ES-I3 (cell line): ENCODE data around the gene DGKB.

Source experiments
- H3K36me3 ChIP-seq: 2 replicates; pipeline ENCODE4 v1.6.1; 2013; ENCODE audit warnings: mild to moderate bottlenecking, low read length, control low read depth, moderate library complexity; ENCODE audit not compliant: insufficient read depth
- H3K4me1 ChIP-seq: 2 replicates; pipeline ENCODE4 v1.6.1; 2013; ENCODE audit warnings: mild to moderate bottlenecking, control low read depth, low read length; ENCODE audit not compliant: insufficient read depth
- H3K9ac ChIP-seq: 2 replicates; pipeline ENCODE4 v1.6.1; 2013; ENCODE audit warnings: low read depth, mild to moderate bottlenecking, low read length, moderate library complexity
- H3K9me3 ChIP-seq: 2 replicates; pipeline ENCODE4 v1.6.1; 2013; ENCODE audit warnings: mild to moderate bottlenecking, low read length, moderate library complexity; ENCODE audit not compliant: control insufficient read depth, insufficient read depth

Gene DGKB

GRCh38 chr7:14892961-14893360 lies 9.6 kb downstream of the DGKB start:
- no peaks in the 10 kb centered on the region for H3K4me1 ChIP-seq
- no peaks in the 10 kb centered on the region for H3K36me3 ChIP-seq
- no peak overlapping the region for H3K9ac ChIP-seq
- H3K9me3 ChIP-seq, result no peaks in the 10 kb centered on the region

GRCh38 chr7:14891289-14891688 lies 11.3 kb downstream of the DGKB start:
- H3K9me3 ChIP-seq, result no peaks in the 10 kb centered on the region
- H3K9ac ChIP-seq, result no peak overlapping the region
- H3K4me1 ChIP-seq, result no peaks in the 10 kb centered on the region
- no peaks in the 10 kb centered on the region for H3K36me3 ChIP-seq

GRCh38 chr7:14888962-14889361 lies 13.6 kb downstream of the DGKB start:
- H3K9ac ChIP-seq, result no peak overlapping the region
- H3K9me3 ChIP-seq, result no peaks in the 10 kb centered on the region
- H3K36me3 ChIP-seq, result no peaks in the 10 kb centered on the region
- no peaks in the 10 kb centered on the region for H3K4me1 ChIP-seq

GRCh38 chr7:14886533-14886932 lies 16.0 kb downstream of the DGKB start:
- H3K36me3 ChIP-seq, result no peaks in the 10 kb centered on the region
- no peak overlapping the region for H3K9ac ChIP-seq
- no peaks in the 10 kb centered on the region for H3K9me3 ChIP-seq
- H3K4me1 ChIP-seq, result no peaks in the 10 kb centered on the region; the same call in 1 of the 2 replicates

- H3K36me3 ChIP-seq, result no peaks in the 10 kb centered on the region
- no peak overlapping the region for H3K9ac ChIP-seq
- H3K4me1 ChIP-seq, result no peaks in the 10 kb centered on the region
- H3K9me3 ChIP-seq, result no peaks in the 10 kb centered on the region
These were observed 26.5 kb downstream of the DGKB start for GRCh38 chr7:14875941-14876587.

- no peaks in the 10 kb centered on the region for H3K36me3 ChIP-seq
- H3K9ac ChIP-seq, result no peak overlapping the region
- H3K4me1 ChIP-seq, result no peaks in the 10 kb centered on the region
- H3K9me3 ChIP-seq, result no peaks in the 10 kb centered on the region; the same call in 1 of the 2 replicates
These were observed 30.7 kb downstream of the DGKB start for GRCh38 chr7:14871880-14872279.

- Histone ChIP-seq H3K9ac (no peak overlapping the region), H3K36me3 (no peaks in the 10 kb centered on the region), H3K4me1 (no peaks in the 10 kb centered on the region), H3K9me3 (peaks cover 2% of the 10 kb centered on the region)
These were observed 32.2 kb downstream of the DGKB start for GRCh38 chr7:14870394-14870793.

GRCh38 chr7:14868937-14869336 lies 33.6 kb downstream of the DGKB start:
- no peaks in the 10 kb centered on the region for H3K36me3 ChIP-seq
- H3K4me1 ChIP-seq, result no peaks in the 10 kb centered on the region
- no peak overlapping the region for H3K9ac ChIP-seq
- peaks cover 2% of the 10 kb centered on the region for H3K9me3 ChIP-seq

- Histone ChIP-seq H3K36me3 (no peaks in the 10 kb centered on the region), H3K9ac (no peak overlapping the region), H3K4me1 (no peaks in the 10 kb centered on the region), H3K9me3 (peaks cover 2% of the 10 kb centered on the region; the same call in 1 of the 2 replicates)
These were observed 41.1 kb downstream of the DGKB start for GRCh38 chr7:14861456-14861855.

- Histone ChIP-seq H3K9ac (no peak overlapping the region), H3K4me1 (no peaks in the 10 kb centered on the region), H3K9me3 (no peaks in the 10 kb centered on the region; the same call in 1 of the 2 replicates), H3K36me3 (no peaks in the 10 kb centered on the region)
These were observed 43.3 kb downstream of the DGKB start for GRCh38 chr7:14859267-14859666.

- Histone ChIP-seq H3K4me1 (no peaks in the 10 kb centered on the region), H3K9me3 (no peaks in the 10 kb centered on the region; the same call in 1 of the 2 replicates), H3K9ac (no peak overlapping the region), H3K36me3 (no peaks in the 10 kb centered on the region)
These were observed 43.7 kb downstream of the DGKB start for GRCh38 chr7:14858866-14859265.

- no peaks in the 10 kb centered on the region; the same call in 1 of the 2 replicates for H3K9me3 ChIP-seq
- H3K9ac ChIP-seq, result no peak overlapping the region
- no peaks in the 10 kb centered on the region for H3K36me3 ChIP-seq
- H3K4me1 ChIP-seq, result no peaks in the 10 kb centered on the region
These were observed 44.1 kb downstream of the DGKB start for GRCh38 chr7:14858410-14858809.

- H3K9ac ChIP-seq, result no peak overlapping the region
- no peaks in the 10 kb centered on the region for H3K4me1 ChIP-seq
- H3K9me3 ChIP-seq, result no peaks in the 10 kb centered on the region; the same call in 1 of the 2 replicates
- H3K36me3 ChIP-seq, result no peaks in the 10 kb centered on the region
These were observed 47.3 kb downstream of the DGKB start for GRCh38 chr7:14855033-14855794.

GRCh38 chr7:14854471-14854870 lies 48.1 kb downstream of the DGKB start:
- no peaks in the 10 kb centered on the region for H3K4me1 ChIP-seq
- H3K36me3 ChIP-seq, result no peaks in the 10 kb centered on the region
- no peak overlapping the region for H3K9ac ChIP-seq
- no peaks in the 10 kb centered on the region; the same call in 1 of the 2 replicates for H3K9me3 ChIP-seq

GRCh38 chr7:14851610-14852009 lies 50.9 kb downstream of the DGKB start:
- H3K4me1 ChIP-seq, result peaks cover under 1% of the 10 kb centered on the region; the same call in 1 of the 2 replicates
- H3K36me3 ChIP-seq, result no peaks in the 10 kb centered on the region
- H3K9ac ChIP-seq, result no peak overlapping the region
- H3K9me3 ChIP-seq, result no peaks in the 10 kb centered on the region; the same call in 1 of the 2 replicates
